LNCaP clone FGC (cell line): Measurements from ENCODE around the gene ACOT8.

Experiments used
- DNase-seq: peaks from one replicate; pipeline ENCODE4 v3.0.0-alpha.2; 2011; ENCODE audit warnings: low read depth
- H3K4me3 ChIP-seq: 2 replicates; pipeline ENCODE4 v1.5.1; 2011; ENCODE audit warnings: mild to moderate bottlenecking, low read depth, low read length, control low read depth
- TF ChIP-seq, protein P1 (sequence below): IDR thresholded peaks from 2 replicates; pipeline ENCODE4 v1.5.1; 2012; ENCODE audit warnings: mild to moderate bottlenecking; ENCODE audit not compliant: control insufficient read depth, insufficient read depth; ENCODE audit errors: extremely low read depth

ACOT8 gene

DNA sequence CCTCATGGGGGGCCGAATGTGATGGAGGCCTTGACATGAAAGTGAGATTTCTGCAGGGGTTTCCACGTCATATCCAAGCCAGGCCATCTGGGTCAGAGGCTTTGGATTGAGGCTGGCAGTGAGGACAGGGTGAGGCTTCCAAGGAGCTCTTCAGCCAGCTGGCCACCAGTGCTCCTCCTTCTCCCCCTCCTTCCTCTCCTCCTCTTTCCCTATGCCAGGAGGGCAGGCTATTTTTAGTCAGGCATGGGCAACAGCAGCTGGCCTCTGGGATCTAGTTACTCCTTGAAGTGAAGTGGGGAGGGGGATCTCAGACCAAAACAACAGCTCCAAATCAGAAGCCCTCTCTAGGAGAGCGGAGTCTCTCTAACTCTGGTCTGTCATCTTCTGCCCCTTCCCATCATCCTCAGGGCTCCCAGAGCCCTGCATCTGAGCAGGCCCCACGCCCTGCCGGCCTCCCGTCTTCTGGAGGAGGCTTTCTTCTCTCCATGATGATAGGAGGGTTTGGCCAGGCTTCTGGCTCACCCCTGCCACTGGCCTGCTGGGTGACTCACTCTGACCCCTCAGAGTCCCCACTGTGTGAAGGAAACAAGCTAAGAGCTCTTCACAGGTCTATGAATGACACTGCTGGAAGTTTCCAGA is 30.7 kb downstream of the ACOT8 start:
- no peak for DNase-seq
- TF ChIP-seq, protein P1, sequence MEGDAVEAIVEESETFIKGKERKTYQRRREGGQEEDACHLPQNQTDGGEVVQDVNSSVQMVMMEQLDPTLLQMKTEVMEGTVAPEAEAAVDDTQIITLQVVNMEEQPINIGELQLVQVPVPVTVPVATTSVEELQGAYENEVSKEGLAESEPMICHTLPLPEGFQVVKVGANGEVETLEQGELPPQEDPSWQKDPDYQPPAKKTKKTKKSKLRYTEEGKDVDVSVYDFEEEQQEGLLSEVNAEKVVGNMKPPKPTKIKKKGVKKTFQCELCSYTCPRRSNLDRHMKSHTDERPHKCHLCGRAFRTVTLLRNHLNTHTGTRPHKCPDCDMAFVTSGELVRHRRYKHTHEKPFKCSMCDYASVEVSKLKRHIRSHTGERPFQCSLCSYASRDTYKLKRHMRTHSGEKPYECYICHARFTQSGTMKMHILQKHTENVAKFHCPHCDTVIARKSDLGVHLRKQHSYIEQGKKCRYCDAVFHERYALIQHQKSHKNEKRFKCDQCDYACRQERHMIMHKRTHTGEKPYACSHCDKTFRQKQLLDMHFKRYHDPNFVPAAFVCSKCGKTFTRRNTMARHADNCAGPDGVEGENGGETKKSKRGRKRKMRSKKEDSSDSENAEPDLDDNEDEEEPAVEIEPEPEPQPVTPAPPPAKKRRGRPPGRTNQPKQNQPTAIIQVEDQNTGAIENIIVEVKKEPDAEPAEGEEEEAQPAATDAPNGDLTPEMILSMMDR, result no peak
- no peak overlapping the region for H3K4me3 ChIP-seq

- no peak for DNase-seq
- TF ChIP-seq, protein P1, result peak; percentile 44
- no peak overlapping the region for H3K4me3 ChIP-seq
Observed at GRCh38 chr20:45823949-45824835, 33.0 kb downstream of the ACOT8 start.

GRCh38 chr20:45822857-45823256 is 34.3 kb downstream of the ACOT8 start:
- TF ChIP-seq, protein P1, result no peak
- H3K4me3 ChIP-seq, result no peak overlapping the region
- DNase-seq, result no peak

DNA sequence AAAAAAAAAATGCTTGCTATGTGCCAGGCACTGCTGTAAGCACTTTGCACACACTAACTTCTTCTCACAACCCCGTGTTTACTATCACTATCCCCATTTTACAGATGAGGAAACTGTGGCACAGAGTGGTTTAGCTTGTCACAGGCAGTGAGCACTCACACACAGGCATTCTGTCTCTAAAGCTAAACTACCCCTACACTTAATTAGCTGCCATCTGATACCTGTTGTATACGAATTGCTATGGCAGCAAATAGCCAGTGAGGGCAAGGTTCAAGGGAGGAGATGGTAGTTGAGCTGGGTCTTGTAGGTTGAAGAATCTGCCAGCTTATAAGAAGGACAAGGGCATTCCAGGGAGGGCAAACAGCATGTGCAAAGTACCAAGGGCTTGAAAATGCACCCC is 35.2 kb downstream of the ACOT8 start:
- no peak for DNase-seq
- TF ChIP-seq, protein P1, result no peak
- H3K4me3 ChIP-seq, result no peak overlapping the region

DNA sequence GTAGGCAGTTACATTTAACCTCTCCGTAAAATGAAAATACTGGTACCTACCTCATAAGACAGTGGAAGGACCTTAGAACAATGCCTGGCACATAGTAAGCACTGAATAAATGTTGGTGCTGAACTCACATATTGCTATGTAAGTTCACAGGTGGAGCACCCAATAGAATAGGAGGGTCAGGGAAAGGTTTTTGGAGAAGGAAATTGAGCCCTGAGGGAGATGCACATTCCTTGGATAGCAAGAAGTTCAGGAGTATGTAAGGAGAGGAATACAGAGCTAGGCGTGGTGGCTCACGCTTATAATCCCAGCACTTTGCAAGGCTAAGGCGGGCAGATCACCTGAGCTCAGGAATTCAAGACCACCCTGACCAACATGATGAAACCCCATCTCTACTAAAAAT is 37.7 kb downstream of the ACOT8 start:
- TF ChIP-seq, protein P1, result no peak
- H3K4me3 ChIP-seq, result no peak overlapping the region
- DNase-seq, result no peak

GRCh38 chr20:45818239-45818638 is 39.0 kb downstream of the ACOT8 start:
- no peak overlapping the region for H3K4me3 ChIP-seq
- no peak for DNase-seq
- TF ChIP-seq, protein P1, result no peak
